ENCODE measurements around the gene CDCP1. TPM values are rescaled to one million over a fixed set of nuclear protein-coding genes. Genes with fewer than 3 reads are reported as not detected.

The CDCP1 gene
- polyA plus RNA-seq, 3 donors: 0.42 to 1.3 (median 0.52) TPM

GRCh38 chr3:45183872-45184262 lies 37.7 kb upstream of the CDCP1 start:
- Histone ChIP-seq H3K4me3 (replicated peaks in 1 of 3; ENCODE audit: low read depth in 2 of 3, low read length in 3 of 3) (no peak overlapping the region), H3K79me2 (ENCODE audit: insufficient read depth, low read length) (no peaks in the 10 kb centered on the region), H3K9ac (ENCODE audit: insufficient read depth, low read length, poor library complexity, severe bottlenecking) (no peak overlapping the region), H3K9me3 (replicated peaks in 1 of 2; ENCODE audit: control insufficient read depth in 1 of 2, insufficient read depth in 1 of 2, low read length in 2 of 2) (no peaks in the 10 kb centered on the region), H3K36me3 (replicated peaks in 1 of 2; ENCODE audit: control insufficient read depth in 1 of 2, insufficient read depth in 2 of 2, low read length in 2 of 2) (no peaks in the 10 kb centered on the region), H3K4me1 (ENCODE audit: control insufficient read depth in 1 of 2, insufficient read depth in 2 of 2, low read length in 2 of 2) (peaks cover 5 to 6% of the 10 kb centered on the region in 2 donors), H3K27me3 (ENCODE audit: control insufficient read depth in 2 of 2, insufficient read depth in 2 of 2, low read length in 2 of 2) (no peaks in the 10 kb centered on the region), H3K4me2 (replicated peaks; ENCODE audit: extremely low read depth, low read length, poor library complexity, severe bottlenecking) (no peak overlapping the region), H4K20me1 (ENCODE audit: insufficient read depth, low read length) (no peaks in the 10 kb centered on the region), H3K27ac (ENCODE audit: low read depth in 1 of 2, low read length in 2 of 2) (no peak overlapping the region), H2AFZ (ENCODE audit: insufficient read depth, low read depth, low read length, poor library complexity, severe bottlenecking) (no peak overlapping the region)
- 91% methylated on average over 6 of the region's 7 CpGs for WGBS (ENCODE audit: insufficient coverage)
- Mint-ChIP-seq H3K4me3 (no peak overlapping the region), H3K27me3 (ENCODE audit: low read depth in 3 of 3) (peaks cover 4 to 6% (median 5%) of the 10 kb centered on the region in 3 donors), H3K27ac (peak overlapping the region in 2 of 7 donors; percentile 18 to 36), H3K36me3 (no peaks in the 10 kb centered on the region), H3K4me1 (peaks cover 9% of the 10 kb centered on the region), H3K9me3 (no peaks in the 10 kb centered on the region)
- no peak for DNase-seq
- no peak for TF ChIP-seq CTCF (IDR thresholded peaks at IDR 0.05)
- intact Hi-C loops (cut with micrococcal nuclease): no loop called here

- H3K9ac ChIP-seq (ENCODE audit: insufficient read depth, low read length, poor library complexity, severe bottlenecking): no peak overlapping the region
- peak overlapping the region in 4 of 7 donors; percentile 34 to 76 (median 43) for H3K27ac Mint-ChIP-seq
- peaks cover 5 to 6% of the 10 kb centered on the region in 2 donors for H3K4me1 ChIP-seq (ENCODE audit: control insufficient read depth in 1 of 2, insufficient read depth in 2 of 2, low read length in 2 of 2)
- no peaks in the 10 kb centered on the region for H3K36me3 ChIP-seq (replicated peaks in 1 of 2; ENCODE audit: control insufficient read depth in 1 of 2, insufficient read depth in 2 of 2, low read length in 2 of 2)
- no peak overlapping the region for H2AFZ ChIP-seq (ENCODE audit: insufficient read depth, low read depth, low read length, poor library complexity, severe bottlenecking)
- no peak overlapping the region for H3K4me3 ChIP-seq (replicated peaks in 1 of 3; ENCODE audit: low read depth in 2 of 3, low read length in 3 of 3)
- H3K27ac ChIP-seq (ENCODE audit: low read depth in 1 of 2, low read length in 2 of 2): no peak overlapping the region
- 47% methylated on average over 7 of the region's 7 CpGs for WGBS (ENCODE audit: insufficient coverage)
- no peak overlapping the region for H3K4me3 Mint-ChIP-seq
- DNase-seq: peak in 1 of 3 donors; percentile 23
- no peaks in the 10 kb centered on the region for H3K27me3 ChIP-seq (ENCODE audit: control insufficient read depth in 2 of 2, insufficient read depth in 2 of 2, low read length in 2 of 2)
- H3K4me2 ChIP-seq (replicated peaks; ENCODE audit: extremely low read depth, low read length, poor library complexity, severe bottlenecking): no peak overlapping the region
- no peaks in the 10 kb centered on the region for H4K20me1 ChIP-seq (ENCODE audit: insufficient read depth, low read length)
- peaks cover 9% of the 10 kb centered on the region for H3K4me1 Mint-ChIP-seq
- no peak for TF ChIP-seq CTCF (IDR thresholded peaks at IDR 0.05)
- H3K9me3 Mint-ChIP-seq: no peaks in the 10 kb centered on the region
- no peaks in the 10 kb centered on the region for H3K36me3 Mint-ChIP-seq
- H3K79me2 ChIP-seq (ENCODE audit: insufficient read depth, low read length): no peaks in the 10 kb centered on the region
- H3K9me3 ChIP-seq (replicated peaks in 1 of 2; ENCODE audit: control insufficient read depth in 1 of 2, insufficient read depth in 1 of 2, low read length in 2 of 2): no peaks in the 10 kb centered on the region
- H3K27me3 Mint-ChIP-seq (ENCODE audit: low read depth in 3 of 3): peaks cover 4 to 8% (median 5%) of the 10 kb centered on the region in 3 donors
- intact Hi-C loops (cut with micrococcal nuclease): no loop called here
Observed at GRCh38 chr3:45182915-45183871, 37.0 kb upstream of the CDCP1 start.
